OCI-LY7 (cell line): ENCODE data around the gene FUBP3. TPM values are rescaled to one million over a fixed set of nuclear protein-coding genes. Genes with fewer than 3 reads are reported as not detected.

Experiments
- BruUV-seq: library from RNA; stranded (reverse); fragments of 400-500 nt; replicated peaks from 2 replicates; lab custom pipeline; 2021; lab: Mats Ljungman, UMichigan
- CTCF ChIA-PET: fragments of 300-600 bp; sonication (Branson Sonifier 250); formaldehyde crosslinking; loops from one replicate; lab custom pipeline; 2022; ENCODE audit warnings: antibody characterized with exemption; ENCODE audit not compliant: unreplicated experiment; lab: Charles Lee
- POLR2A ChIA-PET: fragments of 300-600 bp; sonication (Branson Sonifier 250); formaldehyde crosslinking; loops from one replicate; lab custom pipeline; 2022; ENCODE audit warnings: antibody characterized with exemption; lab: Charles Lee
- DNase-seq: peaks from one replicate; pipeline ENCODE4 v3.0.0-alpha.2; 2015; ENCODE audit warnings: low spot score
- H2AFZ ChIP-seq: fragments of 200-600 bp; sonication (generic), shearing (Covaris generic); 2 replicates; pipeline ENCODE4 v1.6.1; 2014; ENCODE audit warnings: mild to moderate bottlenecking, antibody characterized with exemption, low read length, moderate library complexity
- H3K27ac ChIP-seq: fragments of 200-600 bp; sonication (generic); 2 replicates; pipeline ENCODE4 v1.5.1; 2014; ENCODE audit warnings: mixed run types, low read depth, mild to moderate bottlenecking, moderate library complexity, low read length, inconsistent platforms; ENCODE audit not compliant: poor library complexity, severe bottlenecking
- H3K36me3 ChIP-seq: fragments of 200-600 bp; sonication (generic); 2 replicates; pipeline ENCODE4 v1.6.1; 2014; ENCODE audit warnings: mild to moderate bottlenecking, antibody characterized with exemption, low read length, moderate library complexity, mixed read lengths; ENCODE audit not compliant: insufficient read depth
- H3K4me1 ChIP-seq: fragments of 200-600 bp; sonication (generic); 2 replicates; pipeline ENCODE4 v1.5.1; 2014; ENCODE audit warnings: mild to moderate bottlenecking, low read length; ENCODE audit not compliant: insufficient read depth, poor library complexity, severe bottlenecking
- H3K4me2 ChIP-seq: fragments of 200-600 bp; sonication (generic); 2 replicates; pipeline ENCODE4 v1.6.1; 2014; ENCODE audit warnings: mild to moderate bottlenecking, low read length
- H3K4me3 ChIP-seq: fragments of 200-600 bp; sonication (generic); 2 replicates; pipeline ENCODE4 v1.5.1; 2014; ENCODE audit warnings: mild to moderate bottlenecking, low read depth, low read length; ENCODE audit not compliant: poor library complexity, severe bottlenecking
- H3K79me2 ChIP-seq: fragments of 200-600 bp; sonication (generic); 2 replicates; pipeline ENCODE4 v1.6.1; 2016; ENCODE audit warnings: low read depth, mild to moderate bottlenecking, low read length, moderate library complexity, mixed read lengths; ENCODE audit not compliant: insufficient read depth
- H3K9me2 ChIP-seq: fragments of 200-600 bp; sonication (generic); 2 replicates; pipeline ENCODE4 v1.6.1; 2016; ENCODE audit warnings: mild to moderate bottlenecking, low read length, mixed read lengths; ENCODE audit not compliant: insufficient read depth
- H3K9me3 ChIP-seq: fragments of 200-600 bp; sonication (generic); 2 replicates; pipeline ENCODE4 v1.6.1; 2014; ENCODE audit warnings: mild to moderate bottlenecking, mixed run types, low read length, mixed read lengths
- H4K20me1 ChIP-seq: fragments of 200-600 bp; sonication (generic); 2 replicates; pipeline ENCODE4 v1.6.1; 2014; ENCODE audit warnings: mild to moderate bottlenecking, antibody characterized with exemption, low read length, moderate library complexity, mixed read lengths; ENCODE audit not compliant: insufficient read depth
- CTCF ChIP-seq: fragments of 200-600 bp; sonication (generic); conservative IDR thresholded peaks from 2 replicates; pipeline ENCODE4 v1.5.1; 2014; ENCODE audit warnings: mild to moderate bottlenecking, antibody characterized with exemption, low read length, moderate library complexity, mixed read lengths
- EZH2phosphoT487 ChIP-seq: fragments of 200-600 bp; sonication (generic); IDR thresholded peaks from 2 replicates; pipeline ENCODE4 v1.6.1; 2018; ENCODE audit warnings: low read depth, borderline replicate concordance, mild to moderate bottlenecking, mixed run types, antibody characterized with exemption, low read length, moderate library complexity, mixed read lengths
- intact Hi-C: fragments of 100-400 bp; cut with micrococcal nuclease; formaldehyde crosslinking; loops from one replicate; pipeline ENCODE4 v1.10.0; 2022; ENCODE audit not compliant: unreplicated experiment
- total RNA-seq, 2 experiments: library from RNA; depleted of rRNA in 1 of 2; stranded (reverse); fragments of >200 nt in 1 of 2; shearing (Covaris generic) in 1 of 2; gene quantifications; 2 replicates each; pipeline ENCODE4 v1.2.3, GENCODE V29; 2014 to 2022

The FUBP3 gene
- total RNA-seq, 2 experiments from 2014 or later, result 62.3 to 78.3 TPM

DNA sequence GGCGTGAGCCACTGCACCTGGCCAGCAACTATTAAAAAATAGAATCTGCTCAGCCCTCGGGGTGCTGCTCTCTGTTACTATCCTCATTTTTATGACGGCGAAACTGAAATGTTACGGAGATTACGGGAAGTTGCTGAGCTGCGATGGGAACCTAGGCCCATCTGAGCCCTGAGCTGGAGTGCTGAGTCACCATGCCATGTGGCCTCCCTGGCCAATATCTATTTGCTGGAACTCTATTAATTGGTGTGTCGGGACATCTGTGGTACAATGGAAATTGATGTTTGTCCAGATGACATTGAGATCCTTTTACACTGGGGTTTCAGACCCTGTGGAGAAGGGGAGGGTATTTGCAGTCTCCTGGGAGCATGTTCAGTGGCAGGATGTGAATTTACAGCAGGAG lies 93.1 kb downstream of the FUBP3 start:
- H3K9me2 ChIP-seq, result no peaks in the 10 kb centered on the region
- H3K4me1 ChIP-seq, result no peaks in the 10 kb centered on the region
- H3K27ac ChIP-seq, result no peak overlapping the region
- ChIA-PET POLR2A (no interaction called here), CTCF (no interaction called here)
- no peaks in the 10 kb centered on the region for H3K36me3 ChIP-seq
- no peak overlapping the region for H3K4me3 ChIP-seq
- TF ChIP-seq EZH2phosphoT487 (no peak), CTCF (no peak)
- no TSS peak for BruUV-seq
- no peak for DNase-seq
- H3K79me2 ChIP-seq, result no peaks in the 10 kb centered on the region
- H4K20me1 ChIP-seq, result no peaks in the 10 kb centered on the region
- intact Hi-C loops, result no loop called here
- no peak overlapping the region for H2AFZ ChIP-seq
- no peak overlapping the region for H3K4me2 ChIP-seq
- H3K9me3 ChIP-seq, result no peaks in the 10 kb centered on the region

DNA sequence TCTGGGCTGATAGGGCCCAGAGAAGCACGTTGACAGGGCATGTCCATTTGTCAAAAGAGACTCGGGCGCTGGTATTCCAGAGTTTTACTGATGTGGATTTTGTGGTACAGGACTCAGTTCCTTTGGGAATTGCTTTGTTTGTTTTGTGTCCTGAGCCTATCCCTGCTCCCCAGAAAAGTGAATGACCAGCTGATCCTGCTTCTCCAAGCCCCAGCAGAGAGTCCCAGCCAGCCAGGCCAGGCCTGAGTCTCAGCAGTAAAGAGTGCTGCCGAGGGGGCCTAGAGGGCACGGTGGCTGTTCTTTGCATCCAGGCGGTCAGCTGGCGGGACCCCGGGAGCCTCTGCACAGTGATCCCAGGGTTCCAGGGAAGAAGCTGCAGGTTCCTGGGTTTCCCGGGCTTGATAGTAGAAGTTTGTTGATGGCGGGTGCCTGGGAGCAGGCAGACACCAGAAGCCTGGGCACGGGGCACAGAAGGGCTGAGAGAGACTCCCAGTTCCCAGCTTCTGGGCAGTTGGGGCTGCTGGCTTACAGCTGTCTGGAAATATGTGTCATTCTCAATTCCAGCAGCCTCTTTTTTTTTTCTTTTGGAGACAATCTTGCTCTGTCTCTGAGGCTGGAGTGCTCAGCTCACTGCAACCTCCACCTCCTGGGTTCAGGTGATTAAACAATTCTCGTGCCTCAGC lies 93.7 kb downstream of the FUBP3 start:
- H3K27ac ChIP-seq, result no peak overlapping the region
- ChIA-PET CTCF (no interaction called here), POLR2A (interaction anchor here (0.7 kb wide), 1 partner anchor 30 kb away, joined by 3 read pairs; no protein-coding TSS in a partner anchor)
- intact Hi-C loops, result no loop called here
- no peak overlapping the region for H3K4me2 ChIP-seq
- no peaks in the 10 kb centered on the region for H3K9me2 ChIP-seq
- no peak overlapping the region for H3K4me3 ChIP-seq
- no peak for TF ChIP-seq CTCF
- no peak for TF ChIP-seq EZH2phosphoT487
- no peak for DNase-seq
- no peaks in the 10 kb centered on the region for H3K9me3 ChIP-seq
- no peaks in the 10 kb centered on the region for H3K36me3 ChIP-seq
- H3K79me2 ChIP-seq, result no peaks in the 10 kb centered on the region
- no TSS peak for BruUV-seq
- H3K4me1 ChIP-seq, result no peaks in the 10 kb centered on the region
- no peaks in the 10 kb centered on the region for H4K20me1 ChIP-seq
- H2AFZ ChIP-seq, result no peak overlapping the region

GRCh38 chr9:130675396-130675795 lies 96.0 kb downstream of the FUBP3 start:
- intact Hi-C loops, result no loop called here
- Histone ChIP-seq H4K20me1 (no peaks in the 10 kb centered on the region), H3K9me2 (no peaks in the 10 kb centered on the region), H3K79me2 (no peaks in the 10 kb centered on the region), H3K36me3 (no peaks in the 10 kb centered on the region), H3K9me3 (no peaks in the 10 kb centered on the region), H3K4me2 (no peak overlapping the region), H3K4me3 (no peak overlapping the region), H3K27ac (no peak overlapping the region), H3K4me1 (no peaks in the 10 kb centered on the region), H2AFZ (no peak overlapping the region)
- BruUV-seq, result no TSS peak
- POLR2A ChIA-PET, result no interaction called here
- DNase-seq, result no peak
- TF ChIP-seq EZH2phosphoT487 (no peak), CTCF (no peak)
- CTCF ChIA-PET, result no interaction called here
